Right lobe of liver (tissue), 6 donors: Measurements from ENCODE around the gene TUT4. TPM values are rescaled to one million over a fixed set of nuclear protein-coding genes. Genes with fewer than 3 reads are reported as not detected.

ENCODE experiments used
- ATAC-seq, 4 donors: fragments of 200-7000 bp; cut with Tn5 transposase; one replicate each; pipeline ENCODE4 v1.9.1; 2020; ENCODE audit warnings: mild to moderate bottlenecking in 4 of 4, moderate library complexity in 4 of 4
- DNase-seq, 3 donors: peaks; one replicate each; pipeline ENCODE4 v3.0.0-alpha.2; 2020
- H3K27ac ChIP-seq, 3 donors: fragments of 200-600 bp; one replicate each; pipeline ENCODE4 v1.8.0; 2022
- H3K27me3 ChIP-seq, 2 donors: fragments of 200-600 bp; one replicate each; pipeline ENCODE4 v1.8.0; 2022
- H3K36me3 ChIP-seq, 4 donors: fragments of 200-600 bp; sonication (generic) in 1 of 4; one replicate each; pipeline versions ENCODE4 v1.5.1 to v1.8.0; 2017 to 2022; ENCODE audit warnings: control low read depth in 1 of 4
- H3K4me1 ChIP-seq, 4 donors: fragments of 200-600 bp; sonication (generic) in 1 of 4; one replicate each; pipeline versions ENCODE4 v1.5.1 to v1.8.0; 2017 to 2022; ENCODE audit warnings: control low read depth in 1 of 4
- H3K4me3 ChIP-seq, 3 donors: fragments of 200-600 bp; one replicate each; pipeline ENCODE4 v1.8.0; 2022
- H3K9me3 ChIP-seq, 4 donors: fragments of 200-600 bp; sonication (generic) in 1 of 4; one replicate each; pipeline versions ENCODE4 v1.5.1 to v1.8.0; 2017 to 2022; ENCODE audit warnings: control low read depth in 1 of 4
- CTCF ChIP-seq, 4 donors: fragments of 200-600 bp in 3 of 4; fragments of 450-650 bp in 1 of 4; IDR thresholded peaks; one replicate each; pipeline versions ENCODE4 v1.5.1 to v1.8.0; 2016 to 2022; ENCODE audit warnings: antibody characterized with exemption in 4 of 4, mild to moderate bottlenecking in 2 of 4
- POLR2A ChIP-seq: fragments of 450-650 bp; IDR thresholded peaks from one replicate; pipeline ENCODE4 v1.6.1; 2017; ENCODE audit warnings: antibody characterized with exemption, mild to moderate bottlenecking
- WGBS: methylation state at CpG from one replicate; pipeline ENCODE4 v1.1.6; 2018; ENCODE audit warnings: low coverage, low lambda C conversion rate; ENCODE audit not compliant: insufficient coverage; ENCODE audit errors: missing lambda C conversion rate; 5-methylcytosine and 5-hydroxymethylcytosine counted together
- intact Hi-C, 2 donors: fragments of 100-400 bp; cut with DNase I; formaldehyde crosslinking; loops; one replicate each; pipeline versions ENCODE4 v1.11.2 to v1.14.1; 2022
- total RNA-seq, 6 experiments: library from RNA; depleted of rRNA in 2 of 6; stranded (reverse); fragments of >200 nt in 2 of 6; fragmentation: NEBNext Ultra II Directional in 3 of 6; extraction: Animal tissue kit (Norgen Biotek cat#: 25700) in 3 of 6; gene quantifications; one replicate each; pipeline versions ENCODE4 v1.1.0 to v1.2.4, GENCODE V29; 2016 to 2023
- donor health status: DM: no; HTN: yes; CAD: no.
- donor health status: DM: no; HTN: no; CAD: no.
- donor health status: DM: no; HTN: no; CAD: no.
- donor health status: DM: no; HTN: yes; CAD: no.
- donor health status: DM: no; HTN: yes; CAD: no.

Gene TUT4
- total RNA-seq, 6 experiments from 2014 or later: 16.1 to 33.0 (median 22.8) TPM

DNA sequence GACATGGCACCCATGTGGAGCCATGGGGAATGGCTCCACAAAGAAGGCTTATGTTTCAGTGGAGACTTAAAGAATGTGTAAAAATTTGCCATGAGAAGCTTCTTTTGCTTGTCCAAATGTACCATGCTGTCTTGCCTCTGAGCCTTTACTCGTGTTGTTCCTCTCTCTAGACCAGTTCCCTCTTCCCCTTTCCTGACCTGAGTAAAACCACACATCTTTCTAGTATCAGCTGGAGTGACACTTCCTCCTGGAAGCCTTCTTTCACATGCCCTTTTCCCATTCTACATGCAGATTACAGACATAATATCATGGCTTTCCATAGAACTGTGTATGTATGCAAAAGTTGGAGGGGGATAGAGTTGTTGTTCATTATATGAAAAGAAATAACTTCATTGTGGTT, 35.6 kb upstream of the TUT4 start:
- H3K9me3 ChIP-seq: no peaks in the 10 kb centered on the region
- no peaks in the 10 kb centered on the region for H3K36me3 ChIP-seq
- WGBS: 52% methylated on average over 1 of the region's 1 CpG
- H3K27ac ChIP-seq: no peak overlapping the region
- intact Hi-C loops: no loop called here
- no peak for DNase-seq
- peak in 2 of 4 donors; percentile 37 to 48 for ATAC-seq
- H3K27me3 ChIP-seq: no peaks in the 10 kb centered on the region
- TF ChIP-seq POLR2A (no peak), CTCF (IDR thresholded peaks at IDR 0.05) (no peak)
- H3K4me1 ChIP-seq: no peaks in the 10 kb centered on the region
- H3K4me3 ChIP-seq: no peak overlapping the region

DNA sequence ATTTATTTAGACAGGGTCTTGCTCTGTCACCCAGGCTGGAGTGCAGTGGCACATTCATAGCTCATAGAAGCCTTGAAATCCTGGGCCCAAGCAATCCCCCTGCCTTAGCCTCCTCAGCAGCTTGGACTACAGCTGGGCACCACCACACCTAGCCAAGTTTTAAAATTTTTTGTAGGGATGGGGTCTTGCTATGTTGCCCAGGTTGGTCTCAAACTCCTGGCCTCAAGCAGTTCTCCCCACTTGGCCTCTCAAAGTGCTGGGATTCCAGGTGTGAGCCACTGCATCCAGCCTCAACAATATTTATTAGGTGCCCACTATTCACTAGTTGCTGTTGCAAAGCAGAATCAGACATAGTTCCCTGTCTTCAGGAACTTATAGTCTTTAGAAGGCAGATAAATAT, 35.1 kb upstream of the TUT4 start:
- H3K9me3 ChIP-seq: no peaks in the 10 kb centered on the region
- no peak for TF ChIP-seq POLR2A
- TF ChIP-seq CTCF (IDR thresholded peaks at IDR 0.05): no peak
- ATAC-seq (no peak), DNase-seq (no peak)
- H3K27me3 ChIP-seq: no peaks in the 10 kb centered on the region
- intact Hi-C loops: no loop called here
- no peaks in the 10 kb centered on the region for H3K4me1 ChIP-seq
- no peaks in the 10 kb centered on the region for H3K36me3 ChIP-seq
- no peak overlapping the region for H3K27ac ChIP-seq
- no peak overlapping the region for H3K4me3 ChIP-seq

DNA sequence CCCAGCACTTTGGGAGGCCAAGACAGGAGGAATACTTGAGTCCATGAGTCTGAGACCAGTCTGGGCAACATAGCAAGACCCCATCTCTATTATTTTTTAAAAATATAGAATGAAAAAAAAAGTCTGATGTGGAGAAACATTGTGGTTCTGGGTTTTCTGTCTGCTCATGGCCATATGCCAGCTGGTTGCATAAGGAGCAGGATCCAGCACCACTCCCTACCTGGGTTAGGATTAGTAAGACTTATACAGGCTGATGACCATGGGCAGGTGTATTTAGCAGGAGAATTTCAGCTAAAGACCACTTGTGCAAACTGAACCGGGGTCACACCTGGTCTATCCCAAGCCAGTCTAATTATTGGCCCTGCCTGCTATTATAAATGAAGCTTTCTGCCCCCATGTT, 32.6 kb upstream of the TUT4 start:
- Histone ChIP-seq H3K4me3 (no peak overlapping the region), H3K9me3 (no peaks in the 10 kb centered on the region), H3K27me3 (no peaks in the 10 kb centered on the region), H3K4me1 (no peaks in the 10 kb centered on the region), H3K27ac (no peak overlapping the region), H3K36me3 (no peaks in the 10 kb centered on the region)
- TF ChIP-seq CTCF (IDR thresholded peaks at IDR 0.05) (no peak), POLR2A (no peak)
- intact Hi-C loops: no loop called here
- peak in 1 of 3 donors; percentile 58 for DNase-seq
- 80% methylated on average over 1 of the region's 1 CpG for WGBS
- peak in 2 of 4 donors; percentile 46 to 57 for ATAC-seq

GRCh38 chr1:52582116-52582696, 29.3 kb upstream of the TUT4 start:
- Histone ChIP-seq H3K36me3 (no peaks in the 10 kb centered on the region), H3K4me1 (no peaks in the 10 kb centered on the region), H3K4me3 (no peak overlapping the region), H3K27ac (no peak overlapping the region), H3K27me3 (no peaks in the 10 kb centered on the region), H3K9me3 (no peaks in the 10 kb centered on the region)
- ATAC-seq (no peak), DNase-seq (no peak)
- WGBS: 89% methylated on average over 10 of the region's 10 CpGs
- intact Hi-C loops: no loop called here
- no peak for TF ChIP-seq POLR2A
- no peak for TF ChIP-seq CTCF (IDR thresholded peaks at IDR 0.05)

GRCh38 chr1:52580283-52580682, 27.4 kb upstream of the TUT4 start:
- Histone ChIP-seq H3K4me1 (no peaks in the 10 kb centered on the region), H3K4me3 (no peak overlapping the region), H3K36me3 (no peaks in the 10 kb centered on the region), H3K9me3 (no peaks in the 10 kb centered on the region), H3K27me3 (no peaks in the 10 kb centered on the region), H3K27ac (no peak overlapping the region)
- DNase-seq: no peak
- WGBS: 42% methylated on average over 2 of the region's 3 CpGs
- no peak for ATAC-seq
- intact Hi-C loops: no loop called here
- TF ChIP-seq CTCF (IDR thresholded peaks at IDR 0.05) (no peak), POLR2A (no peak)
